ENCODE measurements around the gene TATDN2. TPM values are rescaled to one million over a fixed set of nuclear protein-coding genes. Genes with fewer than 3 reads are reported as not detected.

Gene TATDN2, protein sequence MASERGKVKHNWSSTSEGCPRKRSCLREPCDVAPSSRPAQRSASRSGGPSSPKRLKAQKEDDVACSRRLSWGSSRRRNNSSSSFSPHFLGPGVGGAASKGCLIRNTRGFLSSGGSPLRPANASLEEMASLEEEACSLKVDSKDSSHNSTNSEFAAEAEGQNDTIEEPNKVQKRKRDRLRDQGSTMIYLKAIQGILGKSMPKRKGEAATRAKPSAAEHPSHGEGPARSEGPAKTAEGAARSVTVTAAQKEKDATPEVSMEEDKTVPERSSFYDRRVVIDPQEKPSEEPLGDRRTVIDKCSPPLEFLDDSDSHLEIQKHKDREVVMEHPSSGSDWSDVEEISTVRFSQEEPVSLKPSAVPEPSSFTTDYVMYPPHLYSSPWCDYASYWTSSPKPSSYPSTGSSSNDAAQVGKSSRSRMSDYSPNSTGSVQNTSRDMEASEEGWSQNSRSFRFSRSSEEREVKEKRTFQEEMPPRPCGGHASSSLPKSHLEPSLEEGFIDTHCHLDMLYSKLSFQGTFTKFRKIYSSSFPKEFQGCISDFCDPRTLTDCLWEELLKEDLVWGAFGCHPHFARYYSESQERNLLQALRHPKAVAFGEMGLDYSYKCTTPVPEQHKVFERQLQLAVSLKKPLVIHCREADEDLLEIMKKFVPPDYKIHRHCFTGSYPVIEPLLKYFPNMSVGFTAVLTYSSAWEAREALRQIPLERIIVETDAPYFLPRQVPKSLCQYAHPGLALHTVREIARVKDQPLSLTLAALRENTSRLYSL
- total RNA-seq (86.5 TPM), polyA plus RNA-seq (10 to 100 TPM; 10.2 to 17.4 (median 12.6) TPM)

DNA sequence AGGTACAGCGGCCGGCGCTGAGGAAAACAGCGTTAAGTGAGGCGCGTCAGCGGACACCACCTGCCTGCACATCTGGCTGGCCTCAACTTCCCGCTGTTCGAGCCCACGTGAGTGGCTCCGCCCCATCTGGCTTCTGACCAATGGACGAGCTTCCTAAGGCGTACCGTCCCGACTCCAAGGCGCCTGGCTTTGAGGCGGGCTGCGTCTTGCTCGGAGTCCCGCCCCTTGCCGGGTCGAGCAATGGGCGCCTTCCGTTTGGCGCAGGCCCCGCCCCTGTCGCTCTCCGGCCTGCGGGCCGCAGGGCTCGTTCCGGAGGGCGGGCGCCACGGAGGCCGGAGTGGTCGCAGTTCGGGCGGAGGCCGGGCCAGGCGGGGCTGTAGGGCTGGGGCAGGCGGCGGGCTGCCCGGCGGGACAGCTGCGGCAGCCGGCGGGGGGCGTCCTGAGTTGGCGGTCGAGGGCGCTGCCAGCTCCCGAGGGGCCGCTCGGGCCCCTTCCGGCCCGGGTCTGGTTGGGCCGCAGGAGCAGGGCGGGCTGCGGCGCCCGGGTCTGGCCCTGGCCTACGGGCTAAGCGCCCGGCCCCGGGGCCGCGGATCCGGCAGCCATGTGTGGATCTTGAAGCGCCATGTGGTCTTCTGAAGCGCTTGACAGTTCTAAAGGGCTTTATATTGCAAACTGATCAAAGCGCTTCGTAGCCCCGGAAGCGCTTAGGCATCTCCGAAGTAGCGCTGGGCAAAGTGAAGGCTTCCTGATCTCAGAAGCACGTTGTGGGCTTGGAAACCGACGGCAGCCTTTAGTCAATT, at the start of gene TATDN2:
Gene TATDN2, plus strand, starts transcription at position 276 of the 800 bp plus-strand sequence. CDS start 742 bp downstream, outside the sequence.
- H3K27me3 Mint-ChIP-seq = no peaks in the 10 kb centered on the region
- peaks cover 22 to 58% (median 46%) of the 10 kb centered on the region in 4 donors for H3K4me1 Mint-ChIP-seq
- Histone ChIP-seq H3K27ac (ENCODE audit: insufficient read depth, low read length, poor library complexity, severe bottlenecking) (peak within 1 kb of the TSS; percentile 82), H3K4me1 (ENCODE audit: control insufficient read depth, insufficient read depth, low read length, poor library complexity, severe bottlenecking) (peaks cover 45% of the 10 kb centered on the region), H3K9me3 (ENCODE audit: control insufficient read depth in 2 of 2, low read length in 2 of 2) (peaks cover 8 to 15% of the 10 kb centered on the region in 2 experiments), H3K4me3 (ENCODE audit: low read depth, low read length) (peak within 1 kb of the TSS; percentile 95), H3K36me3 (ENCODE audit: control insufficient read depth, insufficient read depth, low read length) (peaks cover 13% of the 10 kb centered on the region), H3K27me3 (ENCODE audit: control insufficient read depth, insufficient read depth, low read length) (no peaks in the 10 kb centered on the region)
- ATAC-seq (ENCODE audit: low read depth in 2 of 2) = peak; percentile 95 to 96
- peak within 1 kb of the TSS; percentile 96 to 98 (median 97) for H3K27ac Mint-ChIP-seq
- peak; percentile 89 to 99 (median 92) for DNase-seq
- peaks cover 20% of the 10 kb centered on the region for H3K36me3 Mint-ChIP-seq
- peaks cover 0 to 18% (median 7%) of the 10 kb centered on the region in 7 donors for H3K9me3 Mint-ChIP-seq
- peak within 1 kb of the TSS; percentile 99 to 100 (median 100) for H3K4me3 Mint-ChIP-seq

DNA sequence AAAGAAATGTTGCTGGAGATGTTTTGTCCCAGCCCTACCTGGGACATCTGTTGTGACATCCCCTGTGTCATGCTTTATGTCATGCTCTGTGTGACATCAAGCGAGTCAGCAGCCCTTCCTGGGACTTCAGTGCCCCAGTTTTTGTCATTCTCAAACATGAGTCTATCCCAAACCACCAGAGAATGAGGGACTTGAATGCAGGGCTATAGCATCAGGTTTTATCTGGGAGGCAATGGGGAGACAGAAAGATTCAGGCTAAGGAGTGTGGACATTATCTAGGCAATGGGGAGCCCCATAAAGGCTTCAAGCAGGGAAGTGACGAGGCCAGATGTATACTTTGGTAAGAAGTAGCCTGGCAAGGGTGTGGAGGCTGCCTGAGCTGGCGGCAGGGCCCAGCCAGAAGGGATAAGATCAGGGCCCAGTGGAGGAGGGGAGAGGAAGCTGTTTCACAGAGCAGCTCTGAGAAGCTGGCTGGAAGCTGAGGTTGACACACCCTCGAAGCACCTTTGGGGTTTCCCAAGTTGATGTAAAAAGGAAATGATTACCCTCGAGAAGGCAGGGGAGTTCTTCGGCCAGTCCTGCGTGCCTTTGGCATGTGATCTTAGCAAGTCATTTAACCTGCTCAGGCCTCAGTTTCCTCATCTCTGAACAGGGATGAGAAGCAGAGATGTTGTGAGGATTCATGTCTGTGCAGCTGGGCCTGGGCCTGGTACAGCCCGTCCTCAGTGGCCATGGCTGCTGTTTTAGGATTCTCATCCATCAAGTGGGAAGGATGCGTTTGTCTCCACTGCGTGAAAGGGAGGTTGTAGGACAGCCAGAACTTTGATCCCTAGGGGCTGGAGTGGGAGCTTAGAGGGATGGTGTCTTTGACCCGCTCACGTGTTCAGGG, 49.3 kb upstream of the TATDN2 start:
- Histone ChIP-seq H3K9me3 (ENCODE audit: control insufficient read depth in 2 of 2, low read length in 2 of 2) (no peaks in the 10 kb centered on the region), H3K36me3 (ENCODE audit: control insufficient read depth, insufficient read depth, low read length) (no peaks in the 10 kb centered on the region), H3K4me3 (ENCODE audit: low read depth, low read length) (peak overlapping the region; percentile 42), H3K4me1 (ENCODE audit: control insufficient read depth, insufficient read depth, low read length, poor library complexity, severe bottlenecking) (peaks cover 57% of the 10 kb centered on the region), H3K27me3 (ENCODE audit: control insufficient read depth, insufficient read depth, low read length) (no peaks in the 10 kb centered on the region), H3K27ac (ENCODE audit: insufficient read depth, low read length, poor library complexity, severe bottlenecking) (peak overlapping the region; percentile 91)
- peak overlapping the region; percentile 93 to 97 (median 96) for H3K27ac Mint-ChIP-seq
- H3K4me3 Mint-ChIP-seq = peak overlapping the region; percentile 16 to 86 (median 73)
- ATAC-seq (ENCODE audit: low read depth in 2 of 2) = peak; percentile 84 to 85
- H3K27me3 Mint-ChIP-seq = no peaks in the 10 kb centered on the region
- peak; percentile 51 to 89 (median 67) for DNase-seq
- peaks cover 12% of the 10 kb centered on the region for H3K36me3 Mint-ChIP-seq
- H3K4me1 Mint-ChIP-seq = peaks cover 29 to 85% (median 44%) of the 10 kb centered on the region in 4 donors
- peaks cover 0 to 2% (median 0%) of the 10 kb centered on the region in 7 donors for H3K9me3 Mint-ChIP-seq

DNA sequence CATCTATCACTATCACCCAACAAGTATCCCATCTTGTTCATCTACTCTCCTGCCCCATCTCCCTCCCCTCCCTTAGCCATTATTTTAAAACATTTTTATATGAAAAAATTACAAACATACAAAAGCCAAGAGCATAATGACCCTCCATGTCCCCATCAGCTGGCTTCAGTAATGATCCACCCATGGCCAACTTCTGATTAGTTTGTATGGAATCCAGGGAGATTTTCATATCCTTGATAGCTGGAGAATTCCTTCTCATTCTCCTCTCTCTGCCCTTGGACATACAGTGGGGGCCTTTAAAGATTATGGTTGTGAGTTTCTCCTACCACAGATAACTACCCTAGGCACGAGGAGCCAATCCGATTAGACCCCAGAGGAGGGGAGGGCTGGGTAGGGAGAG, 43.3 kb upstream of the TATDN2 start:
- no peak overlapping the region for H3K4me3 ChIP-seq (ENCODE audit: low read depth, low read length)
- H3K27me3 ChIP-seq (ENCODE audit: control insufficient read depth, insufficient read depth, low read length) = no peaks in the 10 kb centered on the region
- Mint-ChIP-seq H3K36me3 (peaks cover 19% of the 10 kb centered on the region), H3K9me3 (no peaks in the 10 kb centered on the region), H3K27ac (peak overlapping the region in 2 of 3 donors; percentile 49 to 79), H3K27me3 (no peaks in the 10 kb centered on the region), H3K4me1 (peaks cover 5 to 33% (median 17%) of the 10 kb centered on the region in 4 donors), H3K4me3 (no peak overlapping the region)
- no peaks in the 10 kb centered on the region for H3K9me3 ChIP-seq (ENCODE audit: control insufficient read depth in 2 of 2, low read length in 2 of 2)
- ATAC-seq (ENCODE audit: low read depth in 2 of 2) (no peak), DNase-seq (no peak)
- H3K4me1 ChIP-seq (ENCODE audit: control insufficient read depth, insufficient read depth, low read length, poor library complexity, severe bottlenecking) = peaks cover 10% of the 10 kb centered on the region
- H3K36me3 ChIP-seq (ENCODE audit: control insufficient read depth, insufficient read depth, low read length) = no peaks in the 10 kb centered on the region
- no peak overlapping the region for H3K27ac ChIP-seq (ENCODE audit: insufficient read depth, low read length, poor library complexity, severe bottlenecking)

DNA sequence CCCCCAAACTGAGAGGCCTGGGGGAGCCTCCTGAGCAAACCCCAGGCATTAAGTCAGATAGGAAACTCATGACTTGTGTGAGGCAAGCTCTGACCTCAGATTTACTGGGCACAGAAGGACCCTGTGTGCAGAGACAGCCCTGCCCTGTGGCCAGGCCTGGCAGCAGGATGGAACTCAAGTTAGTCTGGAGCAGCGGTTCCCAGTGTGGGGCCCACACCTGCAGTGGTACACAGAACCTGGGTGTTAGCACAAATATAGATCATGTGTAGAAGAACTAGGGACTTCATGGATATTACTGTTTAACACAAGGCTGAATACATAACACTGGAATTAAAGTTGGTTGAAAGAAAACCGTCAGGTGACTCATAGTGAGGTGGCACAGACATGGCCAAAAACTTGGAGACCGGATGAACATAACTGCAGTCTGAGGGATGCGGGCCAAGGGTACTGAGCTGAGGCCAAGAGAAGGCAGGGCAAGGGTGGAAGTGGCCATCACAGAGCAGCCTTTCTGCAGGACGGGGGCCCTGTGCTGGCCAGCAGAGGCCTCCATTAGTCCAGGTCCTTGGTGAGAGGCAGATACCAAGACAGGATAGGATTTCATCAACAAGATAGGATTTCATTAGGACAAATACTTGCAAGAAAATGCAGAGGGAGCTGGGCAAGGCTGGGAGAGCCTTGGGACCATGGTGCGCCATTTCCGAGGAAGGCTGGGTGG, 42.7 kb upstream of the TATDN2 start:
- H3K36me3 Mint-ChIP-seq = peaks cover 19% of the 10 kb centered on the region
- no peaks in the 10 kb centered on the region for H3K27me3 Mint-ChIP-seq
- ATAC-seq (ENCODE audit: low read depth in 2 of 2) = no peak

DNA sequence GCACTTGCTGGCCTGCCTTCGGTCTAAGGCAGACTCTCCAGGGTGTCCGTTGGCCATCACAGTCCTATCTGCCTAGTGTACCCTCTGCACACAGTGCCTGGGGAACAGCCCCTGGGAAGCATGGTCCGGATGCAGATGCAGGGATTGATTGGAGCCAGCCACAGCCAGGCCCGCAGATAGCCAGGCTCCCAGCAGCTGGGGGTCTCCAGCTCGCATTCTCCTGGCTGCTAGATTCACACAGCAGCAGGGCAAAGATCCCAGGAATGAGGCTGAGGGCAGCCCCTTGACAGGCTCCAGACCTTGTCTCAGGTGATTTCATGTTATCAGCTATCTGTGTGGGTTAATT, 42.1 kb upstream of the TATDN2 start:
- H3K36me3 Mint-ChIP-seq = peaks cover 18% of the 10 kb centered on the region
- H3K27ac ChIP-seq (ENCODE audit: insufficient read depth, low read length, poor library complexity, severe bottlenecking) = no peak overlapping the region
- no peaks in the 10 kb centered on the region for H3K27me3 ChIP-seq (ENCODE audit: control insufficient read depth, insufficient read depth, low read length)
- DNase-seq (no peak), ATAC-seq (ENCODE audit: low read depth in 2 of 2) (no peak)
- H3K9me3 ChIP-seq (ENCODE audit: control insufficient read depth in 2 of 2, low read length in 2 of 2) = no peaks in the 10 kb centered on the region
- no peaks in the 10 kb centered on the region for H3K27me3 Mint-ChIP-seq
- H3K4me3 Mint-ChIP-seq = no peak overlapping the region
- H3K4me3 ChIP-seq (ENCODE audit: low read depth, low read length) = no peak overlapping the region
- H3K4me1 ChIP-seq (ENCODE audit: control insufficient read depth, insufficient read depth, low read length, poor library complexity, severe bottlenecking) = peaks cover 10% of the 10 kb centered on the region
- peaks cover 5 to 26% (median 14%) of the 10 kb centered on the region in 4 donors for H3K4me1 Mint-ChIP-seq
- no peak overlapping the region for H3K27ac Mint-ChIP-seq
- H3K9me3 Mint-ChIP-seq = no peaks in the 10 kb centered on the region
- H3K36me3 ChIP-seq (ENCODE audit: control insufficient read depth, insufficient read depth, low read length) = no peaks in the 10 kb centered on the region

More for the DNA sequence above, 42.7 kb upstream of the TATDN2 start:
- H3K27me3 ChIP-seq (ENCODE audit: control insufficient read depth, insufficient read depth, low read length) = no peaks in the 10 kb centered on the region
- H3K4me1 Mint-ChIP-seq = peaks cover 5 to 29% (median 17%) of the 10 kb centered on the region in 4 donors
- no peak overlapping the region for H3K27ac ChIP-seq (ENCODE audit: insufficient read depth, low read length, poor library complexity, severe bottlenecking)
- no peaks in the 10 kb centered on the region for H3K9me3 Mint-ChIP-seq
- H3K36me3 ChIP-seq (ENCODE audit: control insufficient read depth, insufficient read depth, low read length) = no peaks in the 10 kb centered on the region
- H3K4me3 Mint-ChIP-seq = no peak overlapping the region
- no peaks in the 10 kb centered on the region for H3K9me3 ChIP-seq (ENCODE audit: control insufficient read depth in 2 of 2, low read length in 2 of 2)
- H3K4me1 ChIP-seq (ENCODE audit: control insufficient read depth, insufficient read depth, low read length, poor library complexity, severe bottlenecking) = peaks cover 10% of the 10 kb centered on the region
- DNase-seq = no peak
- no peak overlapping the region for H3K4me3 ChIP-seq (ENCODE audit: low read depth, low read length)
- H3K27ac Mint-ChIP-seq = peak overlapping the region in 2 of 3 donors; percentile 43 to 60

DNA sequence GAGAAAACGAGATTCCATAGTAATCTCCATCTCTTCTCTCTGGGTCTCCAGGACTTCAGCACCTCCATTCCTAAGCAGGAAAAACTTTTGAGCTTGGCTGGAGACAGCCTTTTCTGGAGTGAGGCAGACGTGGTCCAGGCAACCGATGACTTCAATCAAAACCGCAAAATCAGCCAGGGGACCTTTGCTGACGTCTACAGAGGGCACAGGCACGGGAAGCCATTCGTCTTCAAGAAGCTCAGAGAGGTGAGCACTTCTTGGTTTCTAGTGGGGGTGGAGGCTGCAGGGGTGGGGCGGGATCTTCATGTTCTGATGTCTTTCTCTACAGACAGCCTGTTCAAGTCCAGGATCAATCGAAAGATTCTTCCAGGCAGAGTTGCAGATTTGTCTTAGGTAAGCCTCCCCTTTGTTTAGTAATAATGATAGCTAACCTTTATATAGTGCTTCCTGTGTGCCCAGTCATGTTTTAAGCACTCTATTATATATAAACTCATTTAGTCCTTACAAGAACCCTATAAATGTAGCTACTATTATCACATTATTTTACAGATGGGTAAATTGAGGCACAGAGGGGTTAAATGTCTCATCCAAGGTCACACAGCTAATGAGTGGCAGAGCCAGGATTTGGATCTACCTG, 35.0 kb upstream of the TATDN2 start:
- Histone ChIP-seq H3K27ac (ENCODE audit: insufficient read depth, low read length, poor library complexity, severe bottlenecking) (no peak overlapping the region), H3K4me1 (ENCODE audit: control insufficient read depth, insufficient read depth, low read length, poor library complexity, severe bottlenecking) (peaks cover 4% of the 10 kb centered on the region), H3K9me3 (ENCODE audit: control insufficient read depth in 2 of 2, low read length in 2 of 2) (no peaks in the 10 kb centered on the region), H3K36me3 (ENCODE audit: control insufficient read depth, insufficient read depth, low read length) (peaks cover 16% of the 10 kb centered on the region), H3K4me3 (ENCODE audit: low read depth, low read length) (no peak overlapping the region), H3K27me3 (ENCODE audit: control insufficient read depth, insufficient read depth, low read length) (no peaks in the 10 kb centered on the region)
- H3K4me3 Mint-ChIP-seq = no peak overlapping the region
- H3K4me1 Mint-ChIP-seq = peaks cover 5 to 18% (median 8%) of the 10 kb centered on the region in 4 donors
- ATAC-seq (ENCODE audit: low read depth in 2 of 2) (peak in 1 of 2 donors; percentile 59), DNase-seq (peak in 1 of 3 donors; percentile 47)
- peaks cover 0 to 5% (median 0%) of the 10 kb centered on the region in 7 donors for H3K9me3 Mint-ChIP-seq
- no peaks in the 10 kb centered on the region for H3K27me3 Mint-ChIP-seq
- H3K27ac Mint-ChIP-seq = peak overlapping the region in 2 of 3 donors; percentile 49 to 55
- peaks cover 28% of the 10 kb centered on the region for H3K36me3 Mint-ChIP-seq
